Ramos (cell line): ENCODE data around the gene SLC35F4.
"Not testable (repeated sequence)": the region's sequence is repeated elsewhere in the genome, so short reads cannot be mapped to it uniquely, and the experiment has no call there.

Experiments
- in situ Hi-C: fragments of 300-500 bp; cut with MboI; formaldehyde crosslinking; loops from one replicate; pipeline ENCODE4 v1.14.3; 2022; ENCODE audit warnings: low sequenced_read_pairs; ENCODE audit not compliant: unreplicated experiment

Gene SLC35F4

GRCh38 chr14:57865403-57866198, at the start of gene SLC35F4:
TSS of gene SLC35F4 (minus strand) at chr14:57866092.
- in situ Hi-C loops = no loop called here

- in situ Hi-C loops = no loop called here
Observed at GRCh38 chr14:57909626-57910025, 43.7 kb upstream of the SLC35F4 start.

DNA sequence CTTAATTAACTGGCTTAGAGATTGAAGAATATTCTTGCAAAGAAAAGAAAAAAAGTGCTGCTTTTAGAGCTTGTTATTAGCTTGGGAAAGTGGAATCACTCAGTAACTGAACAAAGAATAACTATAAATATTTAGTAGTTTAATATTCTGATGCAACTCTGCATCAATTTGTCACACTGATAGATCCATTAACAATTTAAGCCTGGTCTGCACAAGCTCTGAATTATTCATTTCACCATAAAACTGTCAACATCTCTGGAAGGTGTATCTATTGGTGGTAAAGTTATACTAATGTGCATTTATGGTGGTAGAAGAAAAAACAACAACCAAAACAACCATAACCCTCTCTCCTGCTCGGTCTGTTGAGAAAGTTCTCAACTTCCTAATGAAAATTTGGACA, 38.1 kb upstream of the SLC35F4 start:
- in situ Hi-C loops = no loop called here

- in situ Hi-C loops = no loop called here
Observed at GRCh38 chr14:57898837-57899572, 33.1 kb upstream of the SLC35F4 start.

GRCh38 chr14:57897144-57897748, 31.4 kb upstream of the SLC35F4 start:
- in situ Hi-C loops = no loop called here

DNA sequence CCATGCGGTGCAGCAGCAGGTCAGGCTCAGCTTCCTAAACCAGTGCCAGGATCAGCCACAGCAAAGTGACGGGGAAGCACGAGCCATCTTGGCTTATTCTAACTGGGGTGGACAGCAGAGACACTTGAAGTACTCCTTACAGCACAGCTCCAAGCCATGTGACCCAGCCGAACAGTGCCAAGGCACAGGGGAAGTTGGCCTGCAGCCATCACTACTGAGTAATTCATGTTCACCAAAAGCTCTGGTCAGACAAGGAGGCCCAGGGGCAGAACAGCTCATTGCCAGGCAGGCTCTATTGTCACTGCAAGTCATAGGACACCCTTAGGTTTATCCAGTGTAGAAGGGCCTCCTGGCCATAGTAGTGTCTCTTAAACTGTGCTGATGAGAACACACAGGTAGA, 23.4 kb upstream of the SLC35F4 start:
- in situ Hi-C loops = no loop called here

DNA sequence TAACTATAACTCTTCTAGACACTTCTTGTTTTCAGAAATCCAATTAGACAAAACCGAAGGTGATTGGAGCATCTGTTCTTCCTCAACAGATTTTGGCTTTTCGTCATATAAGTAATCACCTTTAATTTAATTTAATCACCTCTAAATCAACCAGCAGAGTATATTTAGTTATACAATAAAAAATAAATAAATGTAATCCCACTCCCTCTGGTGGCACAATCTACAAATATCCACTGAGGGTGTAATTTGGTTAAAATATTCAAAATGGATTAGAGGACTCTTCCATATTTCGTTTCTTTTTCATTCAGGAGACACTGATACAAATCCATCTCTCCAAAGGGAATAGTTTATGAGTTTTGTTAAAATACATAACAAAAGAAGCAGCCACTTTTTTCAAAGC, 18.3 kb upstream of the SLC35F4 start:
- in situ Hi-C loops = no loop called here

- in situ Hi-C loops = no loop called here
Observed at GRCh38 chr14:57883061-57883460, 17.2 kb upstream of the SLC35F4 start.

- in situ Hi-C loops = no loop called here
Observed at GRCh38 chr14:57879516-57879915, 13.6 kb upstream of the SLC35F4 start.

DNA sequence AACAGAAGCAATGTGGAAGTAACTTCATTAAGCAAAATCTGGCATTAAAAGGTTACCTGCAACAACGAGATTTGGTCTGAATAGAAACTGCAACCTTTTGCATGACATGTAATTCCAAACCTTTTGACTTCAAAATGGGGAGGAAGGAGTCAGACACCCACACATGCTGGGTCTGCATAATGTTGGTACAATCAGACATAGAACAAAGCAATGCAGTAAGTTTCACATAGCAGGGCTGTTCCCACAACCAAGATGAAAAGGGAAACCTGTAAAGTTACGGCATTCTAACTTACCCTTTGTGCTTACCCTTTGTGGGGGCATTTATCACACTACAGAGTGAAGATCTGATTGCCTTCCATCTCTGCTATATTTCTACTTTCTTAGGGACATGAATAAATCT, 10.1 kb upstream of the SLC35F4 start:
- in situ Hi-C loops = no loop called here

GRCh38 chr14:57875296-57875695, 9.4 kb upstream of the SLC35F4 start:
- in situ Hi-C loops = no loop called here

DNA sequence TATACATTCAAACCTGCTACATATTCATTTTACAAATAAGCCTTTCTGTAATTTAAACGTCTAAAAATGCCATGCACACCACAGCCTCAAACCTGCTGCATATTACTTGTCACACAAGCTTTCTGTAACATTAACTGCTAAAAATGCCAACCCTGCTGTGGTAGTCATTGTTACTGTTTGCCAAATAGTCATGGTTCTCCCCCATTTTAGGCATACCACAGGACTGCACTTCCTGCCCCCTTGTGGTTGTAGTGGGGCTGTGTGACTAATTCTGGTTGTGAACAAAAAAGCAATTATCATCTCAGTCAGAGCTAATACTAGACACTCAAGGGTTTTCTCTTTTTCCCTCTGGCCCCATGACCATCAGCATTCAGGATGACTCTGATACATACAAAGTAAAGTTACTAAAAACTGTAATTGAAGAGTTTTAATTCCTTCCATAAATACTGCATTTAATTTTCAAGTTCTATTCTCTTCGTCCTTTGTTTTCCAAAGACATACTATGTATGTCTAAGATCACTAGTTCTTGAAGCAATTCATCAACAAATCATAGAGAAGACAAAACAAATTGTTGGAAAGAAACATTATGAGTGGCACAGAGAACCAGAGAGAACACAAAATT, 5.7 kb upstream of the SLC35F4 start:
- in situ Hi-C loops = no loop called here

DNA sequence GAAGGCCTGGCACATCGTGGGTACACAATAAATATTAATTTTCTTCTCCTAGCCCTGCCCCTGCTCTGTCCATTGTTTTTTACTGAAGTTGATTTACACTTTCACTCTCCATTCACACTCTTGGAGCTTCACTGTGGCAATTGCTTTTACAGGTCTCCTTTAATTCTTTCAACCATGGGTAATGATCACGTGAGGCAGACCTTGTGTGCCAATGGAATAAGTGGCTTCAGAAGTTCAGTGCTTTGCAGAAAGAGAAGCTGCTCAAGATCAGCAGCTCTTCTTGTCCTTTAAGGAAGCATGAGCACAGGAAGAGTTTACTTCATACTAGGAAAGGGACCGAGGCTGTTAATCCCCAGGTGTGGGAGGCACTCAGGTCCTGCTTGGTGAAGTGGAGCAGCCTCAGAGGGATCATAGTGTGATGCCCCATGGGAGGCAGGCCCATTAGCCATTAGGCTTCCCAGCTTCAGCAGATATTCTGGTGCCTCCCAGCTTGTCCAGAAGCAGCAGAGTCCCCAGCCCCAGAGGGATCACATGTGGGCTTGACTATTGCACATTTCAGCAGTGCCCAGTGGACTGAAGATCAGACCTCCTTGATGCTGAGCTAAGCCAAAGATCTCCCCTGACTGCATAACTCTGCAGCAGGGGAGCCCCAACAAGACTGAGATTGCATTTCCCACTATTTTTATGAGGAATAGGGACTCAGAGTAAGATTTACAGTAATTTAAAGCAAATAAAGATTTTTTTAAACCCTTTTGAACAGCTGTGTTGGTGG, 5.0 kb upstream of the SLC35F4 start:
- in situ Hi-C loops = no loop called here

DNA sequence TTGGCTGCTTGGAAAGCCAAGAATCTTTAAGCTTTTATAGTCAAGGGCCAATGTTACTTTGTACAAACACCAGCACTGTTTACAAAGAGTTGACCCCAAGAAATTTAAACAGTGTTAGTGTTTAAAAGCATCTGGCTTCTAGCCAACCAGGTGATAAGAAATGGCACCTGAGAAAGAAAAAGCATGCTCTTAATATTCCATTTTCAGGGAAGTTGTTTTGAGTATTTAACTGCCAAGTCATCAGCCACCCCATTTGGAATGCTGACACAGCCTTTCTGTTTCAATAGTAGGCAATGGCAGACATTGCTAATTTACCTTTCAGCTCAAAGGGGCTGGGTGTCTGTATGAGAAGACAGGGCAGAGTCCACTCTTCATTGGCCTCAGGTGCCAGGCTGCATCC, 3.7 kb upstream of the SLC35F4 start:
- in situ Hi-C loops = no loop called here

GRCh38 chr14:57866199-57866705, 360 bp upstream of the SLC35F4 start:
- in situ Hi-C loops = no loop called here

DNA sequence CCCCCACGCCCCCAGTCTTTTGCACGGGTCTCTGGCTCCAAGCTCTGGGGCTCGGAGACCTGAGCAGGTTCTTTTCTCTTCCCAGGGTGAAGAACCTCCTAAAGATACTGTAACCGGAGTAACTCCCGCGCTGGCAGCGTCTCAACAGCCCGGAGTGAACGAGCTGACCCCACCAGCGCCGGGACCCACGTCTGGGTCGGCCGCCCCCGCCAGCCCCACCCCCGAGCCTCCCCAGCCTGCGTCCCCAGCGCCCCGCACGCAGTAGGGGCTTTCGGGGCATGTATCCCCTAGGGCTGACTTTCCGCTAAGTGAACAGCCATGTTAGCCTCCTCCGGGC, 858 bp downstream of the SLC35F4 start:
- in situ Hi-C loops = no loop called here

GRCh38 chr14:57864659-57865058, 1.2 kb downstream of the SLC35F4 start:
- in situ Hi-C loops = no loop called here

GRCh38 chr14:57863471-57863870, 2.4 kb downstream of the SLC35F4 start:
- in situ Hi-C loops = no loop called here

GRCh38 chr14:57855666-57856065, 10.2 kb downstream of the SLC35F4 start:
- in situ Hi-C loops = not testable (repeated sequence)

DNA sequence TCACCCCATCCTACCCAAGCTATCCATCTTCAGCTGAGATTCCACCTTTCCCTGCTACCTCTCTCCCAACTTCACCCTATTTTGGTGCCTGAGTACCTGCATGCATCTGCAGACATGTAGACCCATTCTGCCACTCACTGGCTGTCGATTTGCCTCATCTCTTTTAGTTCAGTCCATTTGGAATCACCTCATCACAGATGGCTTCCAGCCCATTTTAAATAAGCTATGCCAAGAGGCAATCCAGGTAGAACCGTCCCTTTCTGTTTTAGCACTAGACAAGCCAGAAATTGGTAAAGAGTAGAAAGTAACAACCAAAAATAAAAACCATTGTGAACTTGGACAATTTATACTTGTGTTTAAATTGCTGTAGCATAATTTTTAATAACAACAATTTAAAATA, 11.3 kb downstream of the SLC35F4 start:
- in situ Hi-C loops = no loop called here
